GM12875 (cell line): ENCODE results near the gene GSTO2.
A peak's percentile ranks its signal among the peaks of the same experiment; 100 is the strongest.

Source experiments
- H3K4me3 ChIP-seq: one replicate; pipeline ENCODE4 v1.5.1; 2011; ENCODE audit warnings: low read depth, low read length, control low read depth
- TF ChIP-seq, protein P1 (sequence below): IDR thresholded peaks from 2 replicates; pipeline ENCODE4 v1.5.1; 2011; ENCODE audit warnings: low read depth, mild to moderate bottlenecking, control low read depth, inconsistent platforms, low read length, moderate library complexity, borderline replicate concordance; ENCODE audit not compliant: insufficient read depth

The GSTO2 gene

DNA sequence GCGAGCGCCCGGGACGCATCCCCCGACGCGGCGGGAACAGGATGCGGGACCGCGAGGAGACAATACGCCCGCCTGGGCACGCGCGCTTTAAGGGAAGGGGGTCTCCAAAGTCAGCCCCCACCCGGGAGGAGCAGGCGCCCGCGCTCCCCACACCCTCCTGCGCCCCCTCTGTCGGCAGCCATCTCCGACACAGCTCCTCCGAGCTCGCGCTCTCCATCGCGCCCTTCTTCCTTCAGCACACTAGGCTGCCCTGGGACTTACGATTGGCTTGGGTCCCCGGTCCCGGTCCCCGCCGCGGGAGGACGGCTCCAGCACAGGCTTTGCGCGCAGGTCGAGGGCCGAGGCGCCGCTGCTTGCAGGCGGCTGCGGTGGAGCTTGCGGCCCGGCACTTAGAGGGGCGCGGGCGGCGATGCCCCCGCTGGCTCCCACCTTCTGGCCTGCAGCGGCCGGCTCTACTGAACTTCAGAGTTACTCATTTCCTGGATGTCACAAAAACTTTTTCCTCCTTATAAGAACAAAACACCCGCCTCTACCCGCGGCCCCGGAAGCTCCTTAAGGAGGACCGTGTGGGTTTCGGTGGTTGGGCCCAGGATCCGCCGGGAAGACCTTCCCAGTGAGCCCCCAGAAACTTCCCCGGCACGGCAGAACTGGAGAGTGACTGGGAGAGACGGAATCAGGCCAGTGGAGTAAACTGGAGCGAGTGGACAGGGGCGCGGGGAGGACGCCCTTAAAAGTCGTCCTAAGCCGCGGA, 69.2 kb downstream of the GSTO2 start, which contains the start of gene ITPRIP:
Gene ITPRIP, minus strand, starts transcription at position 481 of the 751 bp plus-strand sequence. CDS start 22,414 bp downstream, outside the sequence.
- TF ChIP-seq, protein P1, sequence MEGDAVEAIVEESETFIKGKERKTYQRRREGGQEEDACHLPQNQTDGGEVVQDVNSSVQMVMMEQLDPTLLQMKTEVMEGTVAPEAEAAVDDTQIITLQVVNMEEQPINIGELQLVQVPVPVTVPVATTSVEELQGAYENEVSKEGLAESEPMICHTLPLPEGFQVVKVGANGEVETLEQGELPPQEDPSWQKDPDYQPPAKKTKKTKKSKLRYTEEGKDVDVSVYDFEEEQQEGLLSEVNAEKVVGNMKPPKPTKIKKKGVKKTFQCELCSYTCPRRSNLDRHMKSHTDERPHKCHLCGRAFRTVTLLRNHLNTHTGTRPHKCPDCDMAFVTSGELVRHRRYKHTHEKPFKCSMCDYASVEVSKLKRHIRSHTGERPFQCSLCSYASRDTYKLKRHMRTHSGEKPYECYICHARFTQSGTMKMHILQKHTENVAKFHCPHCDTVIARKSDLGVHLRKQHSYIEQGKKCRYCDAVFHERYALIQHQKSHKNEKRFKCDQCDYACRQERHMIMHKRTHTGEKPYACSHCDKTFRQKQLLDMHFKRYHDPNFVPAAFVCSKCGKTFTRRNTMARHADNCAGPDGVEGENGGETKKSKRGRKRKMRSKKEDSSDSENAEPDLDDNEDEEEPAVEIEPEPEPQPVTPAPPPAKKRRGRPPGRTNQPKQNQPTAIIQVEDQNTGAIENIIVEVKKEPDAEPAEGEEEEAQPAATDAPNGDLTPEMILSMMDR: peak; percentile 35

GRCh38 chr10:104339469-104340110, 70.6 kb downstream of the GSTO2 start:
- TF ChIP-seq, protein P1: no peak
- peak overlapping the region; percentile 88 for H3K4me3 ChIP-seq

More for the DNA sequence above, 69.2 kb downstream of the GSTO2 start, which contains the start of gene ITPRIP:
- H3K4me3 ChIP-seq: peak within 1 kb of the TSS; percentile 88

DNA sequence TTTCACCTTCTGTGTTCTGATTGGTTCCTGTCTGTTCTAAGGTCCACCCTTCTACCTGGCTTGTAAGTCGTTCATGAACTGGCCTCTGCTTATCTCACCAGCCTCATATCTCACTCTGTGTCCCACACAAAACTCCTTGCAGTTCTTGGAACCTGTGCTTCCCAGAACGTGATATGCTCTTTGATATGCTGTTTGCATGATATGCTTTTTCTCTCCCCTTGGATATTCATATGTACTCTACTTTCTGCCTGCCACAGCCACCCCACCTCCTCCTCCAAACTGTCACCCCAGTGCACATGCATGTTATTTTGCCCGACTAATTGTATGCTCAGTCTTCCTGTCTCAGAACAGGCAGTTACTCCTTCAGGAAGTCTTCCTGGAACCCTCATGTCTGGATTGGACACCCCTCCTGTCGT, 71.1 kb downstream of the GSTO2 start:
- TF ChIP-seq, protein P1: no peak
- H3K4me3 ChIP-seq: no peak overlapping the region

- TF ChIP-seq, protein P1: no peak
Observed at GRCh38 chr10:104340641-104341040, 71.7 kb downstream of the GSTO2 start.

GRCh38 chr10:104342941-104343411, 74.0 kb downstream of the GSTO2 start:
- TF ChIP-seq, protein P1: no peak

More at GRCh38 chr10:104340641-104341040, 71.7 kb downstream of the GSTO2 start:
- no peak overlapping the region for H3K4me3 ChIP-seq

DNA sequence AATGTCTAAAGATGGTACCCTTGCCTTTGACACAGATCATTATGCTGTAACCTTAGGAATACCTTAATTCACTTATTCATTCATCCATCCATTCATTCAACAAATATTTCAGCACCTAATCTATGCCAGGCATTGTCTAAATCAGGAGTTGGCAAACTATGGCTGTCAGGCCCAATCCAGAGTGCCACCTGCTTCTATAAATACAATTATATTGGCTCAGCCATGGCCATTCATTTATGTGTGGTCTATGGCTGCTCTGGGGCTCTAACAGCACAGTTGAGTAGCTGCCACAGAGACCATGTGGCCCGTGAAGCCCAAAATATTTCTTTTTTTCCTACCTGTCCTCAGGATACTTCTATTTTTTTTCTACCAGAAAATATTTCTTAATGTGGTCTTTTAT, 75.2 kb downstream of the GSTO2 start:
- H3K4me3 ChIP-seq: no peak overlapping the region
- TF ChIP-seq, protein P1: no peak

More at GRCh38 chr10:104342941-104343411, 74.0 kb downstream of the GSTO2 start:
- no peak overlapping the region for H3K4me3 ChIP-seq
